ENCODE measurements around the gene CCDC43. TPM values are rescaled to one million over a fixed set of nuclear protein-coding genes. Genes with fewer than 3 reads are reported as not detected.

CCDC43 gene
- total RNA-seq, 4 donors from 2014 or later, result 5.3 to 30.7 (median 13.8) TPM

DNA sequence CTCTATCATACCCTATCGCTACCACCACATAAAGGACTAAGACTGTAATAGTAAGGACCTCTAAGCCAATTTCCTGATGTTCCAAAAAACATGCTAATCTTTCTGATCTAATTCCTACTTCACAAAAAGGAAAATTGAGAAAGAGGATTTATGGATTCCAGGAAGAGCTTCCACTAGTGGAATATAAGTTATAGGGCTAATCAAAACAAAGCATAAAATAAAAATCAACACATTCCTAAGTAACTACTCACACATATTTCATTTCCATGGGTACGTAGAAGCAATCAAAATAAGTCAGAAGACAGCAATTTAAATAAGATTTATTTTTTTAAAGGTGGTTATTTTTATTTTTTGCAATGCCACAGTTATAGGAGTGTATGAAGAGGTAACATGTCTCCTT lies 12.4 kb downstream of the CCDC43 start:
- Histone ChIP-seq H3K36me3 (no peaks in the 10 kb centered on the region), H3K4me3 (no peak overlapping the region), H3K27me3 (no peaks in the 10 kb centered on the region), H3K9me3 (no peaks in the 10 kb centered on the region), H3K4me1 (no peaks in the 10 kb centered on the region), H3K27ac (no peak overlapping the region)
- no peak for TF ChIP-seq CTCF (IDR thresholded peaks at IDR 0.05)
- no peak for TF ChIP-seq POLR2A (IDR thresholded peaks at IDR 0.05)
- no peak for DNase-seq
- intact Hi-C loops (cut with DNase I; ENCODE audit: low total_unique reads), result no loop called here

- TF ChIP-seq CTCF (IDR thresholded peaks at IDR 0.05) (no peak), POLR2A (IDR thresholded peaks at IDR 0.05) (no peak)
- H3K27ac ChIP-seq, result no peak overlapping the region
- no peaks in the 10 kb centered on the region for H3K9me3 ChIP-seq
- DNase-seq, result no peak
- intact Hi-C loops (cut with DNase I; ENCODE audit: low total_unique reads), result no loop called here
- no peaks in the 10 kb centered on the region for H3K4me1 ChIP-seq
- no peaks in the 10 kb centered on the region for H3K27me3 ChIP-seq
- no peak overlapping the region for H3K4me3 ChIP-seq
- no peaks in the 10 kb centered on the region for H3K36me3 ChIP-seq
Observed at GRCh38 chr17:44673893-44674292, 15.7 kb downstream of the CCDC43 start.

DNA sequence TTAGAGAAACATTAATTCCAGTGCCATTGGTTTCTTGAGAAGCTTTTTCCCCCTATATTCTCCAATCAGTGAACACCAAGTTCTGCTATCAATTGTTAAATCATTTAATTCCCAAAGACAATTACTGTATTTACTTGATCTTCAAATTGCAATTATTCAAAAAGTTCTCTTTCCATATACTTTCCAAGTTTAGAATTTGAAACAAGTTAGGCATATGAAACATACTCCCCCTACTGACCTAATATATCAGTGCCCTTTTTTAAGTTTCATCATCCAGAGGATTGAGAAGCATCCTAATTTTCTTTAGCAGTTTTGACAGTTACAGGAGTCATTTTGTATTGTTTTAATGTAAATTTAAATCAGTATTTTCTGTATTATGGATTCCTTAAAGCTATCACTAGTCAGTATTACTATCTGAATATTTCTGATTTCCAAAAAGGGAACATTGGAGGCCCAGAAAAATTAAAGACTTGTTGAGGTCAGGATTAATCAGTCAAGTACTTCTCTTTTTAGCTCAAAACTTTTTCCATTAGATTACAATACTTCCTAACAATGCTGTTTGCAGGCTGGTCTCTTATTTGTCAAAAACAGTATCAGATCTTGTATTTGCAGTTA lies 17.0 kb downstream of the CCDC43 start:
- Histone ChIP-seq H3K4me3 (no peak overlapping the region), H3K36me3 (no peaks in the 10 kb centered on the region), H3K27ac (no peak overlapping the region), H3K4me1 (no peaks in the 10 kb centered on the region), H3K27me3 (no peaks in the 10 kb centered on the region), H3K9me3 (no peaks in the 10 kb centered on the region)
- intact Hi-C loops (cut with DNase I; ENCODE audit: low total_unique reads), result no loop called here
- DNase-seq, result no peak
- TF ChIP-seq POLR2A (IDR thresholded peaks at IDR 0.05) (no peak), CTCF (IDR thresholded peaks at IDR 0.05) (peak in 1 of 4 experiments; percentile 25)

GRCh38 chr17:44666006-44666405 lies 23.6 kb downstream of the CCDC43 start:
- H3K36me3 ChIP-seq, result peaks cover 0 to 2% of the 10 kb centered on the region in 2 donors
- no peaks in the 10 kb centered on the region for H3K9me3 ChIP-seq
- no peaks in the 10 kb centered on the region for H3K27me3 ChIP-seq
- H3K27ac ChIP-seq, result no peak overlapping the region
- TF ChIP-seq POLR2A (IDR thresholded peaks at IDR 0.05) (no peak), CTCF (IDR thresholded peaks at IDR 0.05) (no peak)
- no peaks in the 10 kb centered on the region for H3K4me1 ChIP-seq
- no peak overlapping the region for H3K4me3 ChIP-seq
- DNase-seq, result no peak
- intact Hi-C loops (cut with DNase I; ENCODE audit: low total_unique reads), result no loop called here

DNA sequence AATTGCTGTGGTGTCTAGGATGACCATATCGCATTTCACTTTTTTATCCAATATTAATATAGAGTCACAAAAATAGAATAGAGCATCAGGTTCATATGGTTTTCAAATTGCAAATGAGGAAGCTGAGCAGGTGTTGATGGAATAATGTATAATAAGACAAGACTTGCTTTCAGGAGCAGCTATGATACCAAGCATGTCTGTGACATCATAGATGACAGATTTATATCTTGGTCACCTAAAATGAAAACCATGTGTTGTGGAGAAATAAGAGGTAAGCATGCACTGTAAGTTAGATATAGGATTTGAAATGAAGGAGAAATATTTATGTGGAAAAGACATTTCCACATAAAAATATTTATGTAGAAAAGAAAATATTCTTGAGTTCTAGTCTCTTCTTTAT lies 24.7 kb downstream of the CCDC43 start:
- no peaks in the 10 kb centered on the region for H3K9me3 ChIP-seq
- DNase-seq, result no peak
- no peak overlapping the region for H3K27ac ChIP-seq
- TF ChIP-seq POLR2A (IDR thresholded peaks at IDR 0.05) (no peak), CTCF (IDR thresholded peaks at IDR 0.05) (no peak)
- no peaks in the 10 kb centered on the region for H3K4me1 ChIP-seq
- intact Hi-C loops (cut with DNase I; ENCODE audit: low total_unique reads), result no loop called here
- peaks cover 0 to 2% of the 10 kb centered on the region in 2 donors for H3K36me3 ChIP-seq
- H3K27me3 ChIP-seq, result no peaks in the 10 kb centered on the region
- H3K4me3 ChIP-seq, result no peak overlapping the region

Data from uterus (tissue), 4 donors.